Kidney (tissue), 14 donors: ENCODE measurements around the gene PARS2. TPM values are rescaled to one million over a fixed set of nuclear protein-coding genes. Genes with fewer than 3 reads are reported as not detected.

Source experiments
- DNase-seq, 5 donors: peaks; one replicate each; pipeline ENCODE4 v3.0.0-alpha.2; 2013 to 2020
- FAIRE-seq: peaks from 2 replicates; lab custom pipeline; 2012; peaks lifted over from hg19 to GRCh38; lab: Jason Lieb, UNC
- H3K27ac ChIP-seq, 2 donors: one replicate each; pipeline ENCODE4 v1.7.0; 2013; ENCODE audit warnings: low read depth in 2 of 2, low read length in 2 of 2, inconsistent platforms in 1 of 2
- H3K27me3 ChIP-seq: one replicate; pipeline ENCODE4 v1.7.1; 2013; ENCODE audit warnings: low read length, inconsistent platforms; ENCODE audit not compliant: control insufficient read depth, insufficient read depth
- H3K36me3 ChIP-seq, 3 donors: one replicate each; pipeline versions ENCODE4 v1.7.0 to v1.7.1; 2013; ENCODE audit warnings: low read length in 3 of 3, control low read depth in 1 of 3, inconsistent platforms in 1 of 3; ENCODE audit not compliant: insufficient read depth in 3 of 3, control insufficient read depth in 2 of 3
- H3K4me1 ChIP-seq, 3 donors: one replicate each; pipeline versions ENCODE4 v1.7.0 to v1.7.1; 2013; ENCODE audit warnings: low read length in 3 of 3, inconsistent platforms in 1 of 3, low read depth in 1 of 3; ENCODE audit not compliant: control insufficient read depth in 2 of 3, insufficient read depth in 2 of 3
- H3K4me3 ChIP-seq, 3 donors: one replicate each; pipeline versions ENCODE4 v1.7.0 to v1.8.1; 2013; ENCODE audit warnings: low read length in 3 of 3, control low read depth in 1 of 3, inconsistent platforms in 1 of 3
- H3K9ac ChIP-seq, 3 donors: one replicate each; pipeline versions ENCODE4 v1.7.0 to v1.7.1; 2013; ENCODE audit warnings: low read length in 3 of 3, control low read depth in 1 of 3, inconsistent platforms in 1 of 3
- H3K9me3 ChIP-seq, 3 donors: one replicate each; pipeline versions ENCODE4 v1.7.0 to v1.7.1; 2013; ENCODE audit warnings: low read length in 3 of 3, control low read depth in 1 of 3, inconsistent platforms in 1 of 3; ENCODE audit not compliant: control insufficient read depth in 2 of 3, insufficient read depth in 1 of 3
- CTCF ChIP-seq: IDR thresholded peaks from 3 replicates; pipeline ENCODE4 v1.5.1; 2012; ENCODE audit warnings: mild to moderate bottlenecking, moderate library complexity, borderline replicate concordance; ENCODE audit not compliant: insufficient read depth; ENCODE audit errors: extremely low read depth
- intact Hi-C: fragments of 100-400 bp; cut with DNase I; formaldehyde crosslinking; loops from one replicate; pipeline ENCODE4 v1.11.1; 2022
- polyA plus RNA-seq: library from polyadenylated mRNA; stranded (reverse); fragments of 350-450 nt; fragmentation: Illumina TruSeq; extraction: RNeasy Lipid Tissue Mini Kit (QIAGEN cat#74804); gene quantifications from one replicate; pipeline ENCODE4 v1.2.3, GENCODE V29; 2014; ENCODE audit warnings: low read depth, low replicate concordance; ENCODE audit not compliant: insufficient read depth
- total RNA-seq: library from RNA; stranded (reverse); fragmentation: NEBNext Ultra II Directional; extraction: Animal tissue kit (Norgen Biotek cat#: 25700); gene quantifications from one replicate; pipeline ENCODE4 v1.2.1, GENCODE V29; 2021
- donor health status: control.
- donor health status: control.
- donor health status: control.
- donor health status: control.
- donor health status: control.
- donor health status: DM: yes; HTN: yes; CAD: no.
- donor health status: Normal renal cell carcinoma (clear cell type).

Gene PARS2
- total and polyA plus RNA-seq, 2 donors from 2014 or later, result 7.1 to 7.2 TPM

GRCh38 chr1:54804471-54805132 lies 40.3 kb upstream of the PARS2 start:
- intact Hi-C loops, result no loop called here
- no peak for TF ChIP-seq CTCF
- H3K9ac ChIP-seq, result no peak overlapping the region
- no peaks in the 10 kb centered on the region for H3K36me3 ChIP-seq
- peak overlapping the region in 1 of 2 donors; percentile 1 for H3K27ac ChIP-seq
- peaks cover 0 to 16% (median 14%) of the 10 kb centered on the region in 3 donors for H3K4me1 ChIP-seq
- H3K9me3 ChIP-seq, result no peaks in the 10 kb centered on the region
- H3K27me3 ChIP-seq, result no peaks in the 10 kb centered on the region
- H3K4me3 ChIP-seq, result no peak overlapping the region
- DNase-seq, result peak in 1 of 5 donors; percentile 13
- FAIRE-seq, result no peak

GRCh38 chr1:54803761-54804470 lies 39.6 kb upstream of the PARS2 start:
- intact Hi-C loops, result no loop called here
- DNase-seq (peak in 2 of 5 donors; percentile 26 to 88), FAIRE-seq (no peak)
- no peak for TF ChIP-seq CTCF
- Histone ChIP-seq H3K9ac (no peak overlapping the region), H3K27me3 (no peaks in the 10 kb centered on the region), H3K9me3 (no peaks in the 10 kb centered on the region), H3K4me1 (peaks cover 0 to 23% (median 20%) of the 10 kb centered on the region in 3 donors), H3K4me3 (no peak overlapping the region), H3K36me3 (no peaks in the 10 kb centered on the region), H3K27ac (peak overlapping the region in 1 of 2 donors; percentile 1)

- peak; percentile 44 for TF ChIP-seq CTCF
- Histone ChIP-seq H3K27me3 (no peaks in the 10 kb centered on the region), H3K9me3 (no peaks in the 10 kb centered on the region), H3K27ac (peak within 1 kb of the TSS; percentile 26 to 57), H3K4me3 (peak within 1 kb of the TSS; percentile 30 to 69 (median 62)), H3K4me1 (peaks cover 0 to 26% (median 23%) of the 10 kb centered on the region in 3 donors), H3K9ac (peak within 1 kb of the TSS in 2 of 3 donors; percentile 40 to 57), H3K36me3 (no peaks in the 10 kb centered on the region)
- DNase-seq, result peak; percentile 69 to 88 (median 76)
- intact Hi-C loops, result no loop called here
- no peak for FAIRE-seq
Observed at GRCh38 chr1:54800899-54801759, 36.8 kb upstream of the PARS2 start, which contains the start of gene TTC22. TTC22 (minus strand) TSS chr1:54801323; CDS start chr1:54801163, 160 bp downstream.
